Measurements from ENCODE around the gene COMMD7.
"Not testable (repeated sequence)": the region's sequence is repeated elsewhere in the genome, so short reads cannot be mapped to it uniquely, and the experiment has no call there.

COMMD7 gene

GRCh38 chr20:32743237-32744112 is at the start of gene COMMD7:
COMMD7 (minus strand) TSS chr20:32743467; CDS start chr20:32743391, 76 bp downstream.
- DNase-seq, result peak; percentile 73

DNA sequence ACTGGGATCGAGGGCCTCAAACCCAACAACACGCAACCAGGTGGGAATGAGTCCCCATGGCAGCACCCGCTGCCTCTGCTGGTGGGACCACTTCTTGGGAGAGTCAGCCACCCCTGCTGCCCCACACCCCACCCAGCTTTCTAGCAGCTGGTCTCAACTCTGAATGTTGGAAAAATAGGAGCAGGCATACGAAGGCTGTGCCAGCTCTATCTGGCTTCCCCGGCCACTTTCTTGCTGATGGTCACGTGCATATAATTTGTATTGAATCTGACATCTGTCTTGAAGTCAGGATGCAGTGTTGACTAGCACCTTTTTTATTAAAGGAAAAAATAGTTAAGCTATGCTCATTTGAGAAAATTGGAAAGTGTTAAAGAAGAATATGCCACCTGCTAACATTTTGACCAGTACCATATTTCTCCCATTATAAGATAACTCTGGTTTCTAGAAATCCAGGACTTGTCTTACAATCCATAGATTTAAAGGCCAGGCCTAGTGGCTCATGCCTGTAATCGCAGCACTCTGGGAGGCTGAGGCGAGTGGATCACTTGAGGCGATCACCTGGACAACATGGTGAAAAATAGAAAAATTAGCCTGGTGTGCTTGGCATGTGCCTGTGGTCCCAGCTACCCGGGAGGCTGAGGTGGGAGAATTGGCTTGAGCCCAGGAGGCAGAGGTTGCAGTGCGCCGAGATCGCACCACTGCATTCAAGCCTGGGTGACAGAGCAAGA is 49.6 kb upstream of the COMMD7 start:
- DNase-seq, result no peak

GRCh38 chr20:32792316-32792715 is 49.0 kb upstream of the COMMD7 start:
- no peak for DNase-seq

GRCh38 chr20:32790751-32791057 is 47.4 kb upstream of the COMMD7 start:
- no peak for DNase-seq

DNA sequence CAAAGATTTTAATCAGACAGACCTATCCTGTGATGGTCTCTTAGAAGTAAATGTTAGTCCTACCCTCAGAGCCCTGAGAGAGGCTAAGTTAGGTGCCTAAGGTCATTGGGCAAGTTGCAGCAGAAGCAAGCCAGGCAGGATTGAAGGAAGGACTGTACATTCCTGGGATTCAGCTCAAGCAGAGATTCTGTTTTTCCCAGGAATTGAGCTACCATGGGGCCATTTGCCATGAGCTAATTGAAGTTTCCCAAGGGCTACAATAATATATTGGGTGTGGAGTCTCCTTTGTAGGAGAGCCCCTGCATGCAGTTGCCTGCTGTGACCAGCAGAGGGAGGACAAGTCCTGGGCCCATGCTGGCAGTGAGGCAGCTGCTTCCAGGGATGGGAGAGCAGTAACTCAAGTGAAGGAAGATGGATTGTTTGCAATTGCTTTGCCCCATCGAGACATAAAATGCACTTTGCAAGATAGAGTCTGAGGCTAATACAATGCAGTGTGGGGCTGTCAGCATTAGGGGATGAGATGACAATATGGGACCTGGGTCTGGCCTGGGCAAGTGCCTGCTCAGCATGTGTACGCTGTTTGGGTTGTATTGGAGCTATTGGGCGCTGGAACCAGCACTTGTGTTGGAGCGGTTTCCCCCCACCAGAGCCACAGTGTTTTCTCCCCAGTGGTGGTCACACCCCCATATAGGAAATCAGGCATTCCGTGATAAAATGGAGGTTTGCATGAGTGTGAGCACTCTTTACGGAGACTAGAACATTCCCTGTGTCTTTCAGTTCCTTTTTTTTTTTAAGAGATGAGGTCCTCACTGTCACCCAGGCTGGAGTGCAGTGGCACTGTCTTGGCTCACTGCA is 46.9 kb upstream of the COMMD7 start:
- peak; percentile 63 for DNase-seq

GRCh38 chr20:32787168-32787567 is 43.9 kb upstream of the COMMD7 start:
- DNase-seq, result no peak

DNA sequence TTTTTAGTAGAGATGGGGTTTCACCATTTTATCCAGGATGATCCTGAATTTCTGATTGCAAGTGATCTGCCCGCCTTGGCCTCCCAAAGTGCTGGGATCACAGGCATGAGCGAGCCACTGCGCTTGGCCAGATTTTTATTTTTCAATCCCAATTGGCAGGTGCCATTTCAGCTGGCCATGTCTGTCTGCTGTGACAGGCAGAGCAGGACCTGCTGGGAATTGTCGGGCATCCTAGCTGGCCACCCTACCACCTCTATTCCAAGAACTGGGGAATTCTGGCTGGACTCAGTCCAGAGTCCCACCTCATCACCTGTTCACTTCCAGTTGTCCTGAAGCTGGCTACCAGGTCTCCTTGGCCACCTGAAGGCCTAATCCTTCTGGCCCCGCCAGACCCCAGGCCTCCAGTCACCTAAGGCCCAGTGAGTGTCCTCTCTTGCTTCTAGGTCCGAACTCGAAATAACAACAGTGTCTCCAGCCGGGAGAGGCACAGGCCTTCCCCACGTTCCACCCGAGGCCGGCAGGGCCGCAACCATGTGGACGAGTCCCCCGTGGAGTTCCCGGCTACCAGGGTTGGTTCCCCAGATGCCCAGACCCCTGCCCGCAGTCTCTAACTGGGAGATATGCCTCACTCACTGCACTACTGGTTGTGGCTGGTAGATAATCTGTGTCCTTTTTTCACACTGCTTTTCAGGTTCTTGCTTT is 42.9 kb upstream of the COMMD7 start:
- DNase-seq, result no peak

DNA sequence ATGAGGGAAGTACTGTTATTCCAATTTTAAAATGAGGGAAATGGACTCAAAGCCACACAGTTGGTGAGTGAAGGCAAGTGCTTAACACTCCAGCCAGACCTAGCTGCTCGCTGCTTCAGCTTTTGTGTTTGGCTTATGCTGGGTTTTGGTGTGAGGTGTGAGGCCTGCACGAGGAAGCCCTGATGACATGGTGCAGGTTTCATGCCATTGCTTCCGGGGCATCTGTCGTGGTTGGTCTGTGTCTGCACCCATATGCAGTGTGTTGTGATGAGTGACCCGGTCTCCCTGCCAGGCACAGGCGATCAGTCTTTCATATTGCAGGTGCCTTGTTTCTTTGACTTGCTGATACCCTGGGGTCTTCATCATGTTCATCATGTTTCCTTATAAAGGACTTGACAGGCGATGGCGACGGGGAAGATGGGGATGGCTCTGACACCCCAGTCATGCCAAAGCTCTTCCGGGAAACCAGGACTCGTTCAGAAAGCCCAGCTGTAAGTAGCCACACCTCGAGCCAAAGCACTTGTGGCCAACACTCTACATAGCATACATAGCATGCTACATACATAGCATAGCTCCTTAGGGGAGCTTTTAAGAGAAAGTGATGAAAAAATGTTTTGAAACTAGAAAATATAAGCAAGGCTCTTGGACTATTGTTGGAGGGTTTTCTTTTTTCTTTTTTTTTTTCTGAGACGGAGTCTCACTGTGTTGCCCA is 41.3 kb upstream of the COMMD7 start:
- no peak for DNase-seq

GRCh38 chr20:32780749-32781655 is 37.7 kb upstream of the COMMD7 start:
- DNase-seq, result no peak

DNA sequence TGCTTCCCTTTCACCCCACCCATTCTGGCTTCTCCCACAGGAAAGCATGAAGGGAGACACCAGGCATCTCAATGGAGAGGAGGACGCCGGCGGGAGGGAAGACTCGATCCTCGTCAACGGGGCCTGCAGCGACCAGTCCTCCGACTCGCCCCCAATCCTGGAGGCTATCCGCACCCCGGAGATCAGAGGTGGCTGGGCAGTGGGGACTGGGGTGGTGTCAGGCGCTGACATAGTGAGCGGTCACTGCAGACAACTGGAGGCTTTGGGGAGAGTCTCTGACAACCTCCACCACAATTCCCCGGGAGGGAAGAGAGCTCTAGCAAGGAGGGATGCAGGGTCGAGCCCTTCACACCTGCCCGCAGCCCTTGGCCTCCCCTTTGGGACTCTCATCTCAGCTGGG is 37.0 kb upstream of the COMMD7 start:
- no peak for DNase-seq

DNA sequence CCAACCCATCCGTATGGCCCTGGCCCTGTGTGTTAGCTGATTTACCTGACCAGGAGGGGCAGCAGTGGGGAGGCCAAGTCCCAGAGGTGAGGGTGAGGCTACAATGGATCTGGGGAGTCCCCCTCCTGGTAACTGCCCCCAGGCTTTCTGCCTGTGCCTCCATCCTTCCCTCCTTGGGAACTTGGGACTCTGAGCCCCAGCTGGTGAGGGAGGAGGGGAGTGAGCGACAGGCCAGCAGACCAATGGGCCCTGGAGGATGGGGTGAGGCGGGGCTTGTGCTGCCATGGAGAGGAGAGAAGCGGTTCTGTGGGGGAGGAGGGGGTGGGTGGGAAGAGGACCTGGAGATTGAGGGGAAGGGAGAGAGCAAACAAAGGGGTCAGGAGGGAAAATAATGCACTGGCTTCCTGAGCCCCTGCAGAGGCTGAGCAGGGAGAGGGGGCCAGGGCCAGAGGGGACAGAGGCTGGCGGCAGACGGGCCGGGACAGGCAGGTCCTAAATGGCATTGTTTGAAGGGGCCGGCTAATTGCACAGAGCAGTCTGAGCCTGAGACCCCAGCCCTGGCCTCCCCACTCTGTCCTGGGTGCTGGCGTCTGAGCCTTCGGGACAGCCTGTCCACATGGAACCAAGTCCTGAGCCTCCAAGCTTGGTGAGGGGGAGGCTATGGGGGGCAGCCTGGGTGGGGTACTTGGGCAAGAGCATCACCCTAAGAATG is 36.4 kb upstream of the COMMD7 start:
- no peak for DNase-seq

GRCh38 chr20:32777177-32777956 is 34.1 kb upstream of the COMMD7 start:
- DNase-seq, result no peak

DNA sequence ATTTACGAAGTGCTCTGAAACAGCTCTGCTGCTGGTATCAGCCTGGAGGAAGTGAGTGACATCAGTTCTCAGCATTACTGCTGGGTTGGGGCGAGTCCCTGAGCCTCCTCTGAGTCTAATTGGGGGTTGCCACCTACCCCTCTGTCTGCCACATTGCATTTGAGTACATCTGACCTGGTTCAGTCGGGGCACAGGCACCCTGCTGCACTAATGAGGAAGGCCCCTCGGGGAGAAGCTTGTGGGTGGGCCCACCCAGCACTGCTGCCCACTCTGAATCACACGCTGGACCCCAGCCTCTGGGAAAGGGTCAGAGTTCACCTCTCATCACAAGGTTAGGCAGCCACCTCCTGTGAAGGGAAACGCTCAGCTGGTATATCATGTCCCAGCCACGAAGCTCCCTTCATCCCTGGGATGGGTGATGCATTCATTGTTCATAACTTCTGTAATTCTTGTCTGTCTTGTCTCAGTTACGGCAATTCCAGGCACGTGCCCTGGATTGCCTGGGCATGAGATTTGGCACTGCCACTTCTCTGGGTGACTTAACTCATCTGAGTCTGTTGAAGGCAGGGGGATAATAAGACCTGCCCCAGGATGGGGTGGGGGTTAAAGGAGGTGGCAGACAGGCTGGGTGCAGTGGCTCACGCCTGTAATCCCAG is 32.2 kb upstream of the COMMD7 start:
- peak; percentile 14 for DNase-seq

DNA sequence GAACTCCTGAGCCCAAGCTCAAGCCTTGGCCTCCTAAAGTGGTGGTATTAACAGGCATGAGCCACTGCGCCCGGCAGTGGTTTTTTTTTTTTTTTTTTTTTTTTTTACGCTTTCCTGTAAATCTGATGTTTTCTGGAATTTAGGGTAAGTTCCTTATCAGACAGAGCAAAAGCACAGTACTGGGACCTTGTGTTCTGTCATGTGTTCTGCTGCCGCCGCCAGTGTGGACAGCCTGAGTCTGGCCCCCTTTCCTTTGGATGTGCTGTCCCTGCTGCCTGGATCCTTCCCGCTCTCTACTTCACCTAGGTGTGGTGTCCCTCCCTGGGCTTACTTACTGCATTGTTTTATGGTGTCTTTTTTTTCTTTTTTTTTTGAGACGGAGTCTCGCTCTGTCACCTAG is 30.6 kb upstream of the COMMD7 start:
- DNase-seq, result no peak

- DNase-seq, result no peak
Observed at GRCh38 chr20:32773223-32773622, 30.0 kb upstream of the COMMD7 start.

DNA sequence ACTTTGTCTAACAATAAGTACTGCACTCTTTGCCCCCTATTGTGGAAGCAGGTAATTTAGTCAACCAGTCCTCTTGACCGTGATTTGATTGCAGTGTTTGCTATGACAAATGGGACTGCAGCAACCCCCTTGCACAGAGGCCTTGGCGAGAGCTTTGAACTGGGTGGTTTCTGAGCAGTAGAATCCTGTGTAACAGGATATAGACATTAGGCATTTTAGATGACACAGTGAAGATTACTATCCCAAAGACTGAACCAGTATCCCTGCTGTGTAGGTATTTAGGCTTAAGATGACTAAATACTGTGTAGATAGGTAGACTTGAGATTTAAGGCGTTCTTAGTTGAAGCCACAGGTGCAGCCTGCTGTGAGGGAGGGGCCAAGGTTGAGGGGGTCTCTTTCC is 28.8 kb upstream of the COMMD7 start:
- DNase-seq, result no peak

DNA sequence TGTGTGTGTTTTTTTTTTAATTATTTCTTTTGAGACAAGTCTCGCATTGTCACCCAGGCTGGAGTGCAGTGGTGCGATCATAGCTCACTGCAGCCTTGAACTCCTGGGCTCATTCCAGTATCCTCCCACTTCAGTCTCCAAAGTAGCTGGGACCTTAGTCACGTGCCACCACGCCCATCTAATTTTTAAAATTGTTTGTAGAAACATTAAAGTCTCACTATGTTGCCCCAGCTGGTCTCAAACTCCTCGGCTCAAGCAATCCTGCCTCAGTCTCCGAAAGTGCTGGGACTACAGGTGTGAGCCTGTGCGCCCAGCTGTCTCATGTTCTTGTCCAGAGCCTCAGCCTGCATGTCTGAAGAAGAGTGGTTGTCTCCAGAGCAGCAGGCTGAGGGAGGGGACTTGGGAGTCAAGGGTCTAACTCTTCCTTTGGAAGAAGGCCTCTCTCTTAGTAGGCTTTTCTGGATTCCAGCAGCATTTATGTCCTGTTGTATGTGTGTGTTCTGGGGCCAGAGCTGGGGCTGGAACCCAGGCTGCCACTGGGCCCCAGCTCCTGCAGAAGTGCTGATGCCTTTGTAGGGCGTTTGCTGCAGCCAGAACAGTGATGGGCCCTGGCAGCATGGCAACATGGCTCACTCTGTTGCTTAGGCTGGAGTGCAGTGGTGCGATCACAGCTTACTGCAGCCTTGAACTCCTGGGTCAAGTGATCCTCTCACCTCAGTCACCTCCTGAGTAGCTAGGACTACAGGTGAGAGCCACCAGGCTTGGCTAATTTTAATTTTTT is 24.3 kb upstream of the COMMD7 start:
- no peak for DNase-seq

GRCh38 chr20:32765230-32765875 is 22.1 kb upstream of the COMMD7 start:
- DNase-seq, result not testable (repeated sequence)

Measured in inflammatory macrophage treated with lipopolysaccharide for 4 hours (primary cell).